HG03558 (cell line): ENCODE data around the gene SSTR3.

Source experiments
- ATAC-seq: cut with Tn5 transposase; IDR thresholded peaks from one replicate; pipeline ENCODE4 v1.9.1; 2021; ENCODE audit warnings: moderate number of reproducible peaks; ENCODE audit not compliant: unreplicated experiment; ENCODE audit errors: extremely low read depth

SSTR3 gene

DNA sequence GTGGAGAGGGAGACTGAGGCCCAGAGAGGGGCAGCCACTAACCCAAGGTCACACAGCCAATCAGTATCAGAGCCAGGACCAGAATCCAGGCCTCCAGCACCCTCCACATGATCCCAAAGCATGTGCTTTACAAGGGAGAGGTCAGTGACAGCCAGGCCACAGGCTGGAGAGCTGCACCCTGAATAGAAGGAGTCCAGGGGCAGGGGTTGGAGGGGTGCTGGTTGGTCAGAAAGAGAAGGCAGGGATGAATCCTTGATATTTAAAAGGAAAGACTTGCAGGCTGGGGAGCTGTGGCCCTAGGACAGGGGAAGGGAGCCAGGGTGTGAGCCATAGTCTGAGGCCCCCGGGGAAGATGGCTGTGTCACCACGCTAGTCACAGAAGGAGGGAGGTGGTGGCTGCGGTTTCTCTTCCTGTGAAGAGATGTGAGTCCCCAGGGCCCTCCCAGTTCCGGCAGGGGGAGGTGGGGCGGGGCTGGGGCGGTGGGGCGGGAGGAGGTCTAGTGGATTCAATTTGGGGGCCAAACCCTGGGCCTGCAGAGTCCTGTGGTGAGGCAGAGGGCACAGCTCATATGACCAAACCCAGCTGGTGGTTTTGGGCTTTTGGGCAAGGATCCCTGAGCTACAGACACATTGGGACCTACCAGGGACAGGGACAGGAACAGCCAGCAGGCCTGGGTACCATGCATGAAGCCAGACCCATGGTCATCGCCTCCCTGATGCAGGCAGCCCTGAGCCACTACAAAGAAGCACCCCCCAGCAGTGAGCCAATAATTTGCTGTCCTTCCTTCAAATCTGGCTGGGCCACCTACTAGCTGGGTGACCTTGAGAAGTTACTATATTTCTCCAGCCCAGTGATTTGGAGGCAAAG lies 17.8 kb upstream of the SSTR3 start:
- ATAC-seq, result no peak

DNA sequence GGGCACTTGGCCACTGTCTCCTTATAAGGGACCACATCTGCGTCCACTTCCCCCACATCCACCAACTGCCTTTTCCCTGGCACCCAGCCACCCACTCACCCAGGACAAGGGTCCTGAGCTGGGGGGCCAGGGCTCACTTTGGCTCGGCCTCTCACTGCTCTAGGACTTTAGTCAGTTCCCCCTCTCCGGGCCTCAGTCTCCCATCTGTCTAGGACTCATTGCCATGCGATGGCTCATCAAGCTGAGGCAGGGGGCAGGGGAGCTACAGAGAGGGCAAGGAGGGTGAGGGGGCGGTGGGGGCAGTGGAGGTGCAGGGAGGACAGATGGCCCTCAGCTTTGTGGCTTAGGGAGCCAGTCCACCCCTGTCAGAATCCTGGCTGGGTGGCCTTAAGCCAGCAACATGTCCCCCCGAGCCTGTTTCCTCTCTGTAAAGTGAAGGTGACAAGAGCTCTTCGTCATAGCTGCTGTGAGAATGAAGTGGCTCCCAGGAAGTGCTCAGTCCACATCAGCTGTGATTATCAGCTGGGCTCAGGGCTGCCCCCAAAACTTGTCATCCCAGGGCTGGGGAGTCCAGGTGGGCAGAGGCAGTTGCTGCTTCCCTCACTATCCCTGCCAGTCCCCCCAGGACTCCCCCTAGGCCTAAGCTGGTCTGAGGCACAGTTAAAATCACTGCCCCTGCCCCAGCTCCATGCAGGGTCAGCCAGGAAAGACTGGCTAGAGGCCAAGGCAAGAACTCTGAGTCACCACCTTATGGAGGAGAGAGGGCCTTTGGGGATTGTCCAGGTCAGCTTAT lies 16.9 kb upstream of the SSTR3 start:
- no peak for ATAC-seq

DNA sequence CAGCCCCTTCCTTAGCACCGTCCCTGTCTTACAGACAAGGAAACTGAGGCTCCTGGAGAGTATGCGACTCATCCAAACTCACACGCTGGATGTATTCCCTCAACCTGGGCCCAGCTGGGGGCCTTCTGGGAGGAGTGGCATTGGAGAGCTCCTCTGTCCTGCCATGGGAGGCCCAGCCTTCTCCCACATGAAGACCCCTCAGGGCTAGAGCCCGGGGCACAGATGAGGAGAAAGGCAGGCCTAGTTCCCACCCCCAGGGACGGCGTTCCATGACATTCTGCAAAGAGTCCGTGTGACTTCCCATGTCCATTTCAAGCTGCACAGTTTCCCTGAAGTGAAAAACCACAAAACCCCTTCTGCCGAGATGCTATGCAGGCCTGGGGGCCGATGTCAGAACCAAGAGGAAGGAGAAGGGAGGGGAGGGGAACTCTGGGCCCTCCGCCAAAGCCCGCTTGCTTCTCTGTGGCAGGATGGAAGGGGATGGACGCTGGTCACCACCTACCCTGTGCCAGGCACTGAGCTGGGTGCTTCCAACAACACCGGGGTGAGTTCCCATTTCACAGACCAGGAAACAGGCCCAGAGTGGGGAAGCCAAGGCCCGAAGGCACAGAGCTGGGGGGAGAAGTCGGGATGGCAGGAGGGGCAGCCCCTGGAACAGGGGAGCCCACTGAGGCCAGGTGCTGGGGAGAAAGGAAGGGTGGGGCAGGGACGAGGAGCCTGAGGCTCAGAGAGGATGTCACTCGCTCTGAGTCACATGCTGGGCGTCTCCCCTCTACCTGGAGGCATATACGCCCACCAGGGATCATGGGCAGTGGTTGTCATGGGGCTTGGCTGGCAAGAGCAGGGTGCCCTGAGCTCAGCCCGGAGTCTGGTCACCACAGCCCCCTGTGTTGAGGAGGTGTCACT lies 16.1 kb upstream of the SSTR3 start:
- no peak for ATAC-seq

DNA sequence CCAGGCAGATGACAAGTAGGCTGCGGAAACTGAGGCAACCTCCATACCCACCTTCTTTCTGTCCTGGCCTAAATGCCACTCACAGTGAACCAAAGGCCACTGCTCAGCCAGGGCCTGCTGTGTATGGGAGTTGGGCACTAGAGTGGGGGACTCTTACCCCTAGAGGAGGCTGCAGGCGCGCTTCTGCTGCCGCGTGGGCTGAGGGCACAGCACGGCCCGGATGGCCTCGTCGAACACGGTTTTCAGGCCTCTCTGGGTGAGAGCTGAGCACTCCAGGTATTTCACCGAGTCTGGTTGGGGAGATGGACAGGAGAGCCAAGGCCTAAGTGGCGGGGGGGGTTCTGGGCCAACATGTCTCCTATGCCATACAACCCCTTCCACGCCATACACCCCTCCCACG lies 14.2 kb upstream of the SSTR3 start:
- ATAC-seq, result no peak

DNA sequence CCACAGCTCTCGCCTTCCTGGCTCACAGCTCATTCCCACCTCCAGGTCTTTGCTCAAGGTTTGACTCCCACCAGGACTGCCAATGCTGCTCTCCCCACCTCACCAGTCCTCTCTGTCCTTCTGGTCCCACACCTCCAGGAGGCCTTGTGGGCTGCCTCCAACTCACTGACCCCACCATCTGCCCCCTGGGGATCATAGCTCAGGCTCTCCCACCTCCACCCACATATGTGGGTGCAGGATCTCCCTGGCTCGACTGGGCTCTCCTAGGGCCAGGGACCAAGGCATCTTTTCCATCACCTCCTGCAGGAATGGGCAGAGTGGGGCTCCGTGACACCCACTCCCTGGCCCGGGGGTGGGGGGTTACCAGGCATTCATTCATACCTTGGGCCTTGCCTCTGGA lies 13.8 kb upstream of the SSTR3 start:
- no peak for ATAC-seq

DNA sequence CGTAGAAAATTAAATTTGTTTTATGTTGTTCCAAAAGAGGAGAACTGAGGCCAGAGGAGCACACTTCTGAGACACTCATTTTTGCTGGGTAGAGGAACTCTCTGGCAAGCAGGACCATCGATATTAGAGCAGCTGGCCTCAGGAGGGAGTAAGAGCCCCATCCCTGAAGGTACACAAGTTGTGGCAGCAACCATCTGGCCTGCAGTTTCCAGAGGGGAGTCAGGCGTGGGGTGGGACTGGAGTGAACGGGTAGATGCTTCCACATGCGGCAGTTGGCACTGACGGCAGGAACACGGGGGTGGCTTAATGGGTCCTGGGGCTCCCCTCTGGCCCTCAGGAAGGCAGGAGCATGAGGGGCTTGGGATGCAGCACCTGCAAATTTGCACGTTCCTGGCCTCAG lies 13.2 kb upstream of the SSTR3 start:
- ATAC-seq, result no peak

DNA sequence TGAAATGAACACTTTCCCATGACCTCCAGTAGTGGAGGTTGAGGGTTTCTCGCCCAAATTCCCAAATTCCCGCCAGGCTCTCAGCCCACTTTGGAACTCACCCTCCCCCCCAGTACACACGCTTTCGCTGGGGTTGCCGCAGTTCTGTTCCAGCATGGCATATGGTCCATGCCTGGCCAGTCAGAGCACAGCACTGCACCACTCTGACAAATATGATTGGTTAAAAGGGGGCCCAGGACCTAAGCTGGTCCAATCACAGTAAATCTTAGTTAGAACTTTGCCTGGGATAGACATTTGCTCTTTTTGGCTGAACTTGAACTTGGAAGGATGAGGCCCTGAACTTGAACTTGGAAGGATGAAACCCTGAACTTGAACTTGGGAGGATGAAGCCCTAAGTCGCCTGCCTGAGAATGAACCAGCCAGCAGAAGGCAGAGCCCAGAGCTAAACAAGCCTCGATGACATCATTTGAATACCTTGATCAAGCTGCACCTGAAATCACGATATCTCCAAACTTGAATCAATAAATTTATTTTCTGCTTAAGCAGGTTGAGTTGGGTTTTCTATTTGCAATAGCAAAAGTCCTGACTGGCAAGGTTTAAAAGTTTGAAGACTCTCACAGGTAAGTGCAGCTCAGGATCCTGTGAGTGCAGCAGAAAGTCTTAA lies 12.6 kb upstream of the SSTR3 start:
- ATAC-seq, result no peak

DNA sequence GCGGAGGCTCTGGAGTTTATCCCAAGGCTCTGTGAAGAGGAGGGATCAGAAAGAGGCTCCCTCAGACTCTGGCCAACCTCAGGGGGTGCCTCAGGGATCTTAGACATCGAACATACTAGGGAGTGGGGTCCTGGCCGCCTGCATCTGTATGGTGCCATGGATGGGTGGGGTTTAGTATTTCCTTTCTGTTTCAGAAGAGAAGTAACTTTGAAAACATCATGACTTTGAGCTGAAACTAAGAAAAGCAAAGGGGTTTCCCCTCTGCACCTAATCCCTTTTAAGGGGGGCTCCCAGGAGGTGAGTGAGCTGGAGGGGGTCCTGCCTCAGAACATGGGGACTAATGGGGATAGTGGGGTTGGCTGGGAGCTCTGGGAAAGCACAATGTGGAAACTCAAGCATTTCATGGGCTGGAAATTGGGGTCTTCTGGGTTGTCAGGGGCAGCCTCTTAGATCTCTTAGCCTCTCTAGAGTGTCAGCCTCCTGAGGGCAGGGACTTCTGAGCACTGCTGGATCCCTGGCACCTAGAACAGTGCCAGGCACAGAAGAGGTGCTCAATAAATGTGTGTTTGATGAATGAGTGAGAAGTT lies 11.8 kb upstream of the SSTR3 start:
- no peak for ATAC-seq

DNA sequence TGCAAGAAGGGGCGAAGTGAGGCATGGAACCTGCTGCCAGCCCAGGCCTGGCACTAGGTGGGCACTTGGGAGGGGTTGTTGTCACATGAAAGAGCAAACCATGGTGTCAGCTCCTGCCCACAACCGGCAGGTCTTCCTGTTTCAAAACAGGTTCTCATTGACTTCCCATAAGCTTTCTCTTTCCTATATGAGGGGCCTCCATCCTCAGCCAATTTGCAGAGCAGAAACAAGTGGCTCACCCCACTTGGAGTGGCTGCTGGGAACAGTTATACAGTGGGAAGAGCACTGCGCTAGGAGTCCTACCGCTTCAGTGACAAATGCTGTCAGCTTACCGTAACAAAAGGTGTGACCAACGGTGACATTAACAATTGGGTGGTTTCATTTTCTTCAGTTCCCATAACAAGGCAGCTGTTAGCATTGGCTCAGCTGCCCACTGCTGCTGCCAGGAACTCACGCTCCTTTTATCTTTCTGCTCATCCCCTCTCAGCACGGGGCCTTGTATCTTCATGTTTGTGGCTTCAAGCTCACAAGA lies 10.2 kb upstream of the SSTR3 start:
- ATAC-seq, result no peak

DNA sequence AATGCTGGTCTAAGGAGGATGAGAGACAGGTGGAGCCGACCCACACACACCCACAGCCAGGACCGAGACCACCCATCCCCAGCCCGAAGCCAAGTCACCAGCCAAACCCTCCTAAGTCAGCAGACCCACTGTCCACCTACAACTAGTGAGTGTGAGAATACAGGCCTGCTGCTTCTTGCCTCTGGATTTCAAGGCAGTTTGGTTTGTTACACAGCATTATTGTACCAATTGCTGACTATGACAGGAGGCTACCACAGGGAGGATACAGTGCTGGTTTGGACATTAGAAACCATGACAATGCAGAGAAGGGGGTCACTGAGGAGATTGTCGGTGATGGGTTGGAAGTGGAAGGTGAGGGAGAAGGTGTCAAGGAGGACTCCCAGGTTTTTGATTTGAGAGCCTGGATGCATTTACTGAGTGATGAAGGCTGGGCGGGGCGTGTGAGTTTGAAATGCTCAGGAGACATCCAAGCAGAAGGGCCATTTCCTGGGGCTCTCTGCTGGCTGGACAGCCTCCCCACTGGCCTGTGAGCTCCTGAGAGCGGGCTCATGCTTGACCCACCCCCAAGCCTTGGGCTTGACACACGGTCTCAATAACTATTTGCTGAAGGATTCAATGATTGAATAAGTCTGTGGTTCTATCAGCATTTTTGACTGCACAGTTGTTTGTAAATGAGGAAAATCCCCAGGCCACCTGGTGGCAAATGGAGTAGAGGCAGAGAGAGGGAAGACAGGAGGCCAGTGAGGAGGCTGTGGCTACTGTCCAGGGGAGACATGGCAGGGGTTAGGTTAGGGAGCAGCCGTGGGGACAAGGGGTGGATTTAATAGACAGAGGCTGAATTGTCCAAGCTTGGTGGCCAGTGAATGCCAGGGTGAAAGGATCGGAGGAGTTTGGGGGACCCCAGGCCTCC lies 9.4 kb upstream of the SSTR3 start:
- no peak for ATAC-seq

DNA sequence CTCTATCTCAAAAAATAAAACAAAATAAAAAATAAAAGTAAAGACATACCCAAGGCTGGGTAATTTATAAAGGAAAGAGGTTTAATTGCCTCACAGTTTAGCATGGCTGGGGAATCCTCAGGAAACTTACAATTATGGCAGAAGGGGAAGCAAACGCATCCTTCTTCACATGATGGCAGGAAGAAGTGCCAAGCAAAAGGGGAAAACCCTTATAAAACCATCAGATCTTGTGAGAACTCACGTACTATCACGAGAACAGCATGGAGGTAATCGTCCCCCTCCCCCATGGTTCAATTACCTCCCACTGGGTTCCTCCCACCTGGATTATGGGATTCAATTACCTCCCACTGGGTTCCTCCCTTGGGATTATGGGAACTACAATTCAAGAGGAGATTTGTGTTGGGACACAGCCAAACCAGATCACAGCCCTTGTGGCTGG lies 8.3 kb upstream of the SSTR3 start:
- no peak for ATAC-seq

DNA sequence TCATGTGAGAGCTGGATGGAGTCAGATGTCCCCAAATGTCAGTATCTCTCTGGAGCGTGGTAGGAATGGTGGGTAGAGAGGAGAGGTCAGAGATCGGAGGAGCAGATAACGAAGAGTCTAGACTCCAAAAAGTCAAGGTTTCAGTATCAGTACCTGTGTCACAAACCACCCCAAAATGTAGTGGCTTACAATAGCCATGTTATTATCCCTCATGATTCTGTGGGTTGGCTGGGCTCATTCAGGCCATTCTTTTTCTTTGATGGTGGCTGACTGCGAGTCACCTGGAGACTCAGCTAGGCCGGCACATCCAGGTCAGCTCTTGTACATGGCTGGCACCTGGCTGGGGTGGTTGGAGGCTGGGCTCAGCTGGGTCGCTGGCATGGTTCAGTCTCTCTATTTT lies 7.3 kb upstream of the SSTR3 start:
- ATAC-seq, result no peak

DNA sequence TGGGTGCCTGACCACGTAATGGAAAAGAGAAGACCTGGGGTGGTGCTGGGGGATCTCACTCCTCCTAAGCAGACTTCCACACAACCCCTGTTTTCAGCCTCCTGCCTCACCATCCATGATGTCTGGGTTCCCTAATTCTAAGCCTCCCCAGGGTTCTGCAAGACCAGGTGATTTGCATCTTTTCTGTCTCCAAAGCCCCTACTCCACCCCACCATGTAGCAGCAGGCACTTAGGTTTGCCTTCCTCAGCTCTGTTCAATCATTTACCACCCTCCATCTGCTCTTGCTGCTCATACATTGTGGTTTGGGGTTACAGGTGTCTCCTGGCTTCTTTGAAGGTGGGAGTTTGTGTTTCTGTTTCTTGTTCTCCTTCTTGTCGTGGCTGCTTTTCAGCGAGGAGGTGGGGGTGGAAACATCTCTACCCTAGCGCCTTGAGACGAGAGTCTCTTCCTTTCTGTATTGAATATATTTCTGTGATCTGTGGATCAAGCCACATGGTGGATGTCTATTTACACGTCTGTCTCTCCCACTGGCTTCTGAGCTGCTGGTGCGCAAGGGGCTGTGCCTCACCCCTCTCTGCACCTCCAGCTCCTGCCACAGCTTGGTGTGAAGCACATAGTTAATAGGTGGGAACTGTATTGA lies 6.6 kb upstream of the SSTR3 start:
- peak; percentile 53 for ATAC-seq

DNA sequence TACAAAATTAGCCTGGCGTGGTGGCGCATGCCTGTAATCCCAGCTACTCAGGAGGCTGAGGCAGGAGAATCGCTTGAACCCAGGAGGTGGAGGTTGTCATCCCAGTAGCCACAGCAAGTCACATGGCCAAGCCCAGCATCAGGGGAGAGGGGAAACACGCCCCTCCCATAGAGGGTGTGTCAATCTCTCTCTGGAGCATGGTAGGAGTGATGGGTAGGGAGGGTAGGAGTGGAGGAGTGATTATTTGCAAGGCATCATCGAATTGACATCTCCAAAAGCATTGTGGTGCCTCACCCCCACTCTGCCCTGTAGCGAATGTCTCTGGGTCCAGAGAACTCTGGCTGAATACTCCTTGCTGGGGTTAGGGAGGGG lies 6.1 kb upstream of the SSTR3 start:
- ATAC-seq, result no peak

DNA sequence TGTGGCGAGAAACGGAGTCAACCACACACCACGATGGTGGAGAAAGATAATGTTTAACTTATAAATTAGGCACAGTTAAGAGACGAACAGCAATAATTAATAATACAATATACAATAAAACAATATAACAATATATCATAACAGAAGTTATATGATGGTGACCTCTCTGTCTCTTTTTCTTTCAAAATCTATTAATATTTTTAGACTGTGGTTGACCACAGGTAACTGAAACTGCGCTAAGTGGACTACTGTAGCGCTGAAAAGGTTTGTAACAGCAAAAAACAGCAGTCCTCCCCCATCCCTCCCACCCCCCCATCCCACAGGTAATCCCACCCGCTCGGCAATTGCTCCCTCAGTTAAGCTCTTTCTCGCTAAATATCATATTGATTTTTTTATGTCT lies 3.6 kb upstream of the SSTR3 start:
- ATAC-seq, result no peak

DNA sequence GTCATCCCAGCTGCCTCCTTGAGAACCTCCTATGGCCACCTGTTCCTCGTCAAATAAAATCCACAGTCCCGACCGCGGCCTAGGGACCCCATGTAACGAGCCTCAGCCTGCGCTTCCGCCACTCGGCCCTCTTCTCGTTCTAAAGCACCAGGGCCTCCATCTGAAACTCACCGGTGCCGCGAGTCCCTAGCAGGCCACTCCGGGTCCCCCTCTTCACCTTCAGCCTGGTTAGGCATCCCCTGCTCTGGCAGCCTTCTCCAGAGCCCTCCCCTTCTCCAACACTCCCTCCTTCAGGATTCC lies 2.4 kb upstream of the SSTR3 start:
- ATAC-seq, result no peak

DNA sequence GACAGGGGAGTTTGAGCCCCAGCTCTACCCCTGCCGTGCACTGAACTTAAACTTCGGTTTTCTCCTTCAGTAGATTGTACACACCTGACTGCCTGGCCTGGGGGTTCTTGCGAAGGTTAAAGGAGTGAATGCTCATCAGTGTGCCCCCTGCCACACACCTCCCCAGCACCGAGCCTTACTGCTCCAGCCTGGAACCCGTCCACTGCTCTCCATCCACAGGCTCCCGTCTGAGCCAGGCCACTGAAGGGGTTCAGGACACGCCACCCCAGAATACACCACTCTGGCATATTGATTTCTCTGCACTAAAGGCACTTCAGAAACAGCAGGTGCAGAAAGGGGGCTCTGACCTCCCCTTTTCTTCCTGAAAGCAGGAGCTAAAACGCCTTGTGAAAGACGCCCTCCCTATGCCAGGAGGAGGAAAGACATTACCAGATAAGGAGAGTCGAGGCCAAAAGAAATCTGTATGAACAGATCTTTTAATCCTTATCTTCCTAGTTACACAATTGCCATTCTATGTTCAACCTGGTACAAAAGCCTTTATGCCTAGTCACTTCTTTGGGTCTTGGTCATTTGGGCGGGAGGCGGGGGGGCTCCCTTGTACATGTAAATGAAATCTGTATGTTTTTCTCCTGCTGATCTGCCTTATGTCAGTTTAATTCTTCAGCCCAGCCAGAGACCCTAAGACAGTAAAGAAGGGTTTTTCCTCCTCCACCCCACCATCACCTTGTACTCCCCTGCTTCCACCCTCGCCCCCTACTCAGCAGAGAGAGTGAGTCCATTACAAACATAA lies 1.9 kb upstream of the SSTR3 start:
- no peak for ATAC-seq
